Psoas muscle (tissue), 8 donors: ENCODE results near the gene F2RL3. TPM values are rescaled to one million over a fixed set of nuclear protein-coding genes. Genes with fewer than 3 reads are reported as not detected.
A peak's percentile ranks its signal among the peaks of the same experiment; 100 is the strongest.

Source experiments
- ATAC-seq, 4 donors: fragments of 200-7000 bp; cut with Tn5 transposase; one replicate each; pipeline ENCODE4 v1.9.1; 2020; ENCODE audit warnings: moderate library complexity in 3 of 4, mild to moderate bottlenecking in 2 of 4
- DNase-seq, 2 donors: peaks; one replicate each; pipeline ENCODE4 v3.0.0-alpha.2; 2020
- H3K27ac ChIP-seq: fragments of 200-600 bp; one replicate; pipeline ENCODE4 v1.8.0; 2022
- H3K27me3 ChIP-seq, 3 donors: fragments of 200-600 bp in 1 of 3; one replicate each; pipeline versions ENCODE4 v1.6.1 to v1.8.0; 2013 to 2022; ENCODE audit warnings: low read length in 2 of 3, mild to moderate bottlenecking in 2 of 3, moderate library complexity in 1 of 3; ENCODE audit not compliant: insufficient read depth in 3 of 3
- H3K36me3 ChIP-seq, 2 donors: fragments of 200-600 bp in 1 of 2; one replicate each; pipeline versions ENCODE4 v1.6.1 to v1.8.0; 2013 to 2022; ENCODE audit warnings: low read depth in 1 of 2, mild to moderate bottlenecking in 1 of 2, moderate library complexity in 1 of 2; ENCODE audit not compliant: insufficient read depth in 1 of 2
- H3K4me1 ChIP-seq: fragments of 200-600 bp; one replicate; pipeline ENCODE4 v1.8.0; 2022
- H3K4me3 ChIP-seq: fragments of 200-600 bp; one replicate; pipeline ENCODE4 v1.8.0; 2022; ENCODE audit warnings: mild to moderate bottlenecking
- H3K9me3 ChIP-seq: fragments of 200-600 bp; one replicate; pipeline ENCODE4 v1.8.0; 2022
- WGBS, 3 donors: extraction: QIAGEN DNeasy Blood & Tissue Kit; methylation state at CpG; one replicate each; pipeline versions ENCODE4 v1.1.6 to v1.1.7; 2013; 5-methylcytosine and 5-hydroxymethylcytosine counted together
- intact Hi-C, 2 donors: fragments of 100-400 bp; cut with DNase I; formaldehyde crosslinking; loops; one replicate each; pipeline versions ENCODE4 v1.11.0 to v1.14.2; 2022
- polyA plus RNA-seq, 3 donors: library from polyadenylated mRNA; stranded (reverse); fragments of 200-250 nt; gene quantifications; one replicate each; pipeline ENCODE4 v1.2.3, GENCODE V29; 2013
- total RNA-seq, 4 donors: library from RNA; stranded (reverse); fragmentation: NEBNext Ultra II Directional in 2 of 4; extraction: Animal tissue kit (Norgen Biotek cat#: 25700) in 2 of 4; gene quantifications; one replicate each; pipeline versions ENCODE4 v1.2.1 to v1.2.4, GENCODE V29; 2021 to 2023
- TF ChIP-seq, protein P1 (sequence below): fragments of 200-600 bp; IDR thresholded peaks from one replicate; pipeline ENCODE4 v1.8.0; 2022; ENCODE audit warnings: antibody characterized with exemption
- donor health status: healthy with polysubstance abuse.
- donor health status: DM: no; HTN: no; CAD: no; lungs with moderate emphysema.
- donor health status: Bipolar disorder and iron deficiency.
- donor health status: healthy.
- donor health status: DM: yes; HTN: yes; CAD: no.
- donor health status: DM: no; HTN: no; CAD: no.
- donor health status: DM: no; HTN: no; CAD: no.
- donor health status: DM: yes; HTN: yes; CAD: no.

The F2RL3 gene
- total and polyA plus RNA-seq, 7 donors, result 0.27 to 4.5 (median 1.4) TPM

DNA sequence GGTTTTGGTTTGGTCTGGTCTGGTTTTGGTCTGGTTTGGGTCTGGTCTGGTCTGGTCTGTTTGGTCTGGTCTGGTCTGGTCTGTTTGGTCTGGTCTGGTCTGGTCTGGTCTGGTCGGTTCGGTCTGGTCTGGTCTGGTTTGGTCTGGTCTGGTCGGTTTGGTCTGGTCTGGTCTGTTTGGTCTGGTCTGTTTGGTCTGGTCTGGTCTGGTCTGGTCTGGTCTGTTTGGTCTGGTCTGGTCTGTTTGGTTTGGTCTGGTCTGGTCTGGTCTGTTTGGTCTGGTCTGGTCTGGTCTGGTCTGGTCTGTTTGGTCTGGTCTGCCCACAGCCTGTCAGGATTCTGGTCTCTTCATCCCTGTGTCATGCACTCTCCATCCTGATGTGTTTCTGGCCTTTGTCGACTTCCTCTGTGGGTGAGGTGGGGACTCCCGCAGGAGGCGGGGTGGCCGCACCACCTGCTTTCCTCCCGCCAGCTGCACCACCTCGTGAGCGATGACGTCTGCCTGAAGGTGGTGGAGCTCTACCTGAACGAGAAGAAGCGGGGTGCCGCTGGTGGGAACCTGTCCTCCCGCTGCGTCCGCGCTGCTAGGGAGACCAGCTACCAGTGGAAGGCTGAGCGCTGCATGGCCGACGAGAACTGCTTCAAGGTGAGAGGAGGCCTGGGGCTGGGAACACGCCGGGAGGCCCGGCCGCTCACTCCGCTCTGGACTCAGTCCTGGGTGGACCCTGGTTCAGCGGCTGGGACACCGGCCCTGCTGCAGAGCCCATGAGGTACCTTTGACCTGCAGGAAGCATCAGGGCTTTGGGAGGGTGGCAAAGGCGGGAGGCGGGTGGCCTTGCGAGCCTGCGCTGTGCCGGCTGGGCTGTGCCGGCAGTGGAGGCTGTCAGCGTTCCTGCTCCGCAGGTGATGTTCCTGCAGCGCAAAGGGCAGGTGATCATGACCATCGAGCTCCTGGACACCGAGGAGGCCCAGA is 12.9 kb upstream of the F2RL3 start:
- Histone ChIP-seq H3K27ac (no peak overlapping the region), H3K4me1 (no peaks in the 10 kb centered on the region), H3K9me3 (no peaks in the 10 kb centered on the region), H3K4me3 (no peak overlapping the region), H3K36me3 (peaks cover 2 to 76% of the 10 kb centered on the region in 2 donors), H3K27me3 (no peaks in the 10 kb centered on the region)
- intact Hi-C loops, result no loop called here
- ATAC-seq (no peak), DNase-seq (no peak)
- 89 to 93% (median 93%) methylated on average over 39 of the region's 39 CpGs for WGBS, 3 donors
- TF ChIP-seq, protein P1, sequence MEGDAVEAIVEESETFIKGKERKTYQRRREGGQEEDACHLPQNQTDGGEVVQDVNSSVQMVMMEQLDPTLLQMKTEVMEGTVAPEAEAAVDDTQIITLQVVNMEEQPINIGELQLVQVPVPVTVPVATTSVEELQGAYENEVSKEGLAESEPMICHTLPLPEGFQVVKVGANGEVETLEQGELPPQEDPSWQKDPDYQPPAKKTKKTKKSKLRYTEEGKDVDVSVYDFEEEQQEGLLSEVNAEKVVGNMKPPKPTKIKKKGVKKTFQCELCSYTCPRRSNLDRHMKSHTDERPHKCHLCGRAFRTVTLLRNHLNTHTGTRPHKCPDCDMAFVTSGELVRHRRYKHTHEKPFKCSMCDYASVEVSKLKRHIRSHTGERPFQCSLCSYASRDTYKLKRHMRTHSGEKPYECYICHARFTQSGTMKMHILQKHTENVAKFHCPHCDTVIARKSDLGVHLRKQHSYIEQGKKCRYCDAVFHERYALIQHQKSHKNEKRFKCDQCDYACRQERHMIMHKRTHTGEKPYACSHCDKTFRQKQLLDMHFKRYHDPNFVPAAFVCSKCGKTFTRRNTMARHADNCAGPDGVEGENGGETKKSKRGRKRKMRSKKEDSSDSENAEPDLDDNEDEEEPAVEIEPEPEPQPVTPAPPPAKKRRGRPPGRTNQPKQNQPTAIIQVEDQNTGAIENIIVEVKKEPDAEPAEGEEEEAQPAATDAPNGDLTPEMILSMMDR, result no peak

DNA sequence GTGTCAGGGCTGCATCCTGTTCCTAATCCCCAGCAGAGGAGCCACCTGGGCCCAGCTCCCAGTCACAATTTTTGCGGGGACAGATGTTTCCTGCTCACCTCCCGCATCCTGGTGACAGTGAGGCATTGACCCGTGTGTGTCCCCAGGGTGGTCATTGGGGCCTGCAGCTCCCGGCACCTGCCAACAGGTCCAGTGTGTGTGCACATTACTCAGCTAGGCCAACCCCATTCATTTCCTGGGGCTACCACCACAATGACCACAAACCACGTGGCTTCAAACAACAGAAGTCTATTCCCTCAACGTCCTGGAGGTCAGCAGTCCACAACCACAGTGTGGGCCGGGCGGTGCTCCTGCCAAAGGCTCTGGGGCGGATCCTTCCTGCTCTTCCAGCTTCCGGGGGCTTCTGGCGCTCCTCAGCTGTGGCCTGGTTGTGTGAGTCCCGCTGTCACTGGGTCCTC is 11.9 kb upstream of the F2RL3 start:
- H3K27me3 ChIP-seq, result no peaks in the 10 kb centered on the region
- intact Hi-C loops, result no loop called here
- H3K36me3 ChIP-seq, result peaks cover 2 to 66% of the 10 kb centered on the region in 2 donors
- H3K9me3 ChIP-seq, result peaks cover 1% of the 10 kb centered on the region
- WGBS, 3 donors, result 71 to 78% (median 78%) methylated on average over 12 of the region's 12 CpGs
- DNase-seq (no peak), ATAC-seq (peak in 2 of 4 donors; percentile 47 to 51)
- no peaks in the 10 kb centered on the region for H3K4me1 ChIP-seq
- TF ChIP-seq, protein P1, result no peak
- no peak overlapping the region for H3K27ac ChIP-seq
- no peak overlapping the region for H3K4me3 ChIP-seq

DNA sequence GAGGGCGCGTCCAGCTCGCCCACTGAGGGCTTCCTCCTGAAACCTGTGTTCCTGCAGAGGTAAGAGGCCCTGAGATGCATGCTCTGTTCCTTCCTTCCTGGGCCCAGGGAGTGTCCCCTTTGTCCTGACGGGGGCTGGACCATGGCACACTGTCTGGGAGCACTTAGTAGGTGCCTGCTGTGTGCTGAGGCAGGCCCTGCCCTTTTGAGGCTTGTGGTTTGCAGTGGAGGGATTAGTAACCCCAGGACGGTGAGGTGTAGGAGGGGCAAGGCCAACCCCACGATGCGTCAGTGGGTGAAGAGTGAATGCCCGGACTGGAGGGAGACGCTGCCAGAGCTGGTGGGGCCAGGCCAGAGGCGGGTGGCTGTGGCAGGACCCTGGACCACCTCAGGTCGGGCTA is 11.2 kb upstream of the F2RL3 start:
- H3K4me3 ChIP-seq, result no peak overlapping the region
- intact Hi-C loops, result no loop called here
- peaks cover 2 to 59% of the 10 kb centered on the region in 2 donors for H3K36me3 ChIP-seq
- H3K9me3 ChIP-seq, result peaks cover 7% of the 10 kb centered on the region
- H3K27ac ChIP-seq, result no peak overlapping the region
- ATAC-seq (no peak), DNase-seq (no peak)
- H3K27me3 ChIP-seq, result no peaks in the 10 kb centered on the region
- H3K4me1 ChIP-seq, result no peaks in the 10 kb centered on the region
- TF ChIP-seq, protein P1, result no peak
- WGBS, 3 donors, result 80 to 93% (median 88%) methylated on average over 10 to 11 of the region's 11 CpGs

DNA sequence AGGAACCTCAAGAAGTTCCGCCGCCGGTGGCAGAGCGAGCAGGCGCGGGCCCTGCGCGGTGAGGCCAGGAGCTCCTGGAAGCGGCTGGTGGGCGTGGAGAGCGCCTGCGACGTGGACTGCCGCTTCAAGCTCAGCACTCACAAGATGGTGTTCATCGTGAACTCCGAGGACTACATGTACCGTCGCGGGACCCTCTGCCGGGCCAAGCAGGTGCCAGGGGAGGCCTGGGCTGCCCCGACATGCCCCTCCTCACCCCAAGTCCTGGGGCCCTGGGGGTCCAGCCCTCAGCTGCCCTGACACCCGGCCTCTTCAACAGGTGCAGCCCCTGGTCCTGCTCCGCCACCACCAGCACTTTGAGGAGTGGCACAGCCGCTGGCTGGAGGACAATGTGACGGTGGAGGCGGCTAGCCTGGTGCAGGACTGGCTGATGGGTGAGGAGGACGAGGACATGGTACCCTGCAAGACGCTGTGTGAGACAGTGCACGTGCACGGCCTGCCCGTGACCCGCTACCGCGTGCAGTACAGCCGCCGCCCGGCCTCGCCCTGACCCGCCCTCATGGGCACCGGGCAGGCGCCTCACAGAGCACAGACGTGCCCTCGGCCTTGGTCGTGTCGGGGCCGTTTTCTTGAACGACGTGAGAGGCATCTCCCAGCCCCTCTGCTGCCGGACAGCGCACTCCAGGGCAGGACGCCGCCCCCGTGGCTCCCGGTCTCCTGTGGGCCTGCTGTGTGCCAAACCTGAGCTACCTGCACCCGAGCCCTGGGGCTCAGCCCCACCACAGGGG is 10.4 kb upstream of the F2RL3 start:
- Histone ChIP-seq H3K36me3 (peaks cover 2 to 51% of the 10 kb centered on the region in 2 donors), H3K27ac (no peak overlapping the region), H3K27me3 (no peaks in the 10 kb centered on the region), H3K4me1 (no peaks in the 10 kb centered on the region), H3K9me3 (peaks cover 7% of the 10 kb centered on the region), H3K4me3 (no peak overlapping the region)
- intact Hi-C loops, result no loop called here
- WGBS, 3 donors, result 94 to 96% (median 95%) methylated on average over 43 to 55 of the region's 55 CpGs
- DNase-seq, result no peak
- TF ChIP-seq, protein P1, result no peak
- no peak for ATAC-seq
